Lower leg skin (tissue), 4 donors: ENCODE data around the gene CPT2. TPM values are rescaled to one million over a fixed set of nuclear protein-coding genes. Genes with fewer than 3 reads are reported as not detected.
A peak's percentile ranks its signal among the peaks of the same experiment; 100 is the strongest.

Experiments
- DNase-seq, 2 donors: peaks; one replicate each; pipeline ENCODE4 v3.0.0-alpha.2; 2019; ENCODE audit warnings: low spot score in 2 of 2
- H3K4me3 ChIP-seq: fragments of 200-600 bp; sonication (generic); 2 replicates; pipeline ENCODE4 v1.5.1; 2017; ENCODE audit warnings: mild to moderate bottlenecking, low read depth; ENCODE audit not compliant: poor library complexity, severe bottlenecking
- POLR2A ChIP-seq, 2 donors: fragments of 450-650 bp; IDR thresholded peaks; one replicate each; pipeline ENCODE4 v1.6.1; 2016 to 2017; ENCODE audit warnings: antibody characterized with exemption in 2 of 2, mild to moderate bottlenecking in 1 of 2, moderate library complexity in 1 of 2
- WGBS, 2 donors: methylation state at CpG; one replicate each; pipeline ENCODE4 v1.1.5; 2018; 5-methylcytosine and 5-hydroxymethylcytosine counted together
- intact Hi-C: fragments of 100-400 bp; cut with DNase I; formaldehyde crosslinking; loops from one replicate; pipeline ENCODE4 v1.15.0; 2023; ENCODE audit warnings: low total_unique reads
- total RNA-seq, 4 donors: library from RNA; depleted of rRNA; stranded (reverse); fragments of >200 nt; gene quantifications; one replicate each; pipeline ENCODE4 v1.1.0, GENCODE V29; 2016
- TF ChIP-seq, protein P1 (sequence below), 3 donors: fragments of 450-650 bp; IDR thresholded peaks; one replicate each; pipeline ENCODE4 v1.5.1; 2016; ENCODE audit warnings: antibody characterized with exemption in 3 of 3, mild to moderate bottlenecking in 3 of 3, moderate library complexity in 2 of 3

The CPT2 gene
- total RNA-seq, 4 donors from 2014 or later, result 30.1 to 47.1 (median 36.7) TPM

GRCh38 chr1:53220962-53221286 lies 24.3 kb downstream of the CPT2 start:
- intact Hi-C loops, result no loop called here
- DNase-seq, result no peak
- TF ChIP-seq POLR2A (IDR thresholded peaks at IDR 0.05), result no peak
- TF ChIP-seq, protein P1, sequence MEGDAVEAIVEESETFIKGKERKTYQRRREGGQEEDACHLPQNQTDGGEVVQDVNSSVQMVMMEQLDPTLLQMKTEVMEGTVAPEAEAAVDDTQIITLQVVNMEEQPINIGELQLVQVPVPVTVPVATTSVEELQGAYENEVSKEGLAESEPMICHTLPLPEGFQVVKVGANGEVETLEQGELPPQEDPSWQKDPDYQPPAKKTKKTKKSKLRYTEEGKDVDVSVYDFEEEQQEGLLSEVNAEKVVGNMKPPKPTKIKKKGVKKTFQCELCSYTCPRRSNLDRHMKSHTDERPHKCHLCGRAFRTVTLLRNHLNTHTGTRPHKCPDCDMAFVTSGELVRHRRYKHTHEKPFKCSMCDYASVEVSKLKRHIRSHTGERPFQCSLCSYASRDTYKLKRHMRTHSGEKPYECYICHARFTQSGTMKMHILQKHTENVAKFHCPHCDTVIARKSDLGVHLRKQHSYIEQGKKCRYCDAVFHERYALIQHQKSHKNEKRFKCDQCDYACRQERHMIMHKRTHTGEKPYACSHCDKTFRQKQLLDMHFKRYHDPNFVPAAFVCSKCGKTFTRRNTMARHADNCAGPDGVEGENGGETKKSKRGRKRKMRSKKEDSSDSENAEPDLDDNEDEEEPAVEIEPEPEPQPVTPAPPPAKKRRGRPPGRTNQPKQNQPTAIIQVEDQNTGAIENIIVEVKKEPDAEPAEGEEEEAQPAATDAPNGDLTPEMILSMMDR (IDR thresholded peaks at IDR 0.05), result no peak
- 42 to 49% methylated on average over 3 of the region's 3 CpGs for WGBS, 2 donors
- peak overlapping the region; percentile 64 for H3K4me3 ChIP-seq

GRCh38 chr1:53237638-53238037 lies 41.0 kb downstream of the CPT2 start:
- DNase-seq, result no peak
- peak overlapping the region; percentile 99 for H3K4me3 ChIP-seq
- intact Hi-C loops, result no loop called here
- 31 to 50% methylated on average over 8 of the region's 8 CpGs for WGBS, 2 donors
- no peak for TF ChIP-seq POLR2A (IDR thresholded peaks at IDR 0.05)
- TF ChIP-seq, protein P1 (IDR thresholded peaks at IDR 0.05), result no peak

DNA sequence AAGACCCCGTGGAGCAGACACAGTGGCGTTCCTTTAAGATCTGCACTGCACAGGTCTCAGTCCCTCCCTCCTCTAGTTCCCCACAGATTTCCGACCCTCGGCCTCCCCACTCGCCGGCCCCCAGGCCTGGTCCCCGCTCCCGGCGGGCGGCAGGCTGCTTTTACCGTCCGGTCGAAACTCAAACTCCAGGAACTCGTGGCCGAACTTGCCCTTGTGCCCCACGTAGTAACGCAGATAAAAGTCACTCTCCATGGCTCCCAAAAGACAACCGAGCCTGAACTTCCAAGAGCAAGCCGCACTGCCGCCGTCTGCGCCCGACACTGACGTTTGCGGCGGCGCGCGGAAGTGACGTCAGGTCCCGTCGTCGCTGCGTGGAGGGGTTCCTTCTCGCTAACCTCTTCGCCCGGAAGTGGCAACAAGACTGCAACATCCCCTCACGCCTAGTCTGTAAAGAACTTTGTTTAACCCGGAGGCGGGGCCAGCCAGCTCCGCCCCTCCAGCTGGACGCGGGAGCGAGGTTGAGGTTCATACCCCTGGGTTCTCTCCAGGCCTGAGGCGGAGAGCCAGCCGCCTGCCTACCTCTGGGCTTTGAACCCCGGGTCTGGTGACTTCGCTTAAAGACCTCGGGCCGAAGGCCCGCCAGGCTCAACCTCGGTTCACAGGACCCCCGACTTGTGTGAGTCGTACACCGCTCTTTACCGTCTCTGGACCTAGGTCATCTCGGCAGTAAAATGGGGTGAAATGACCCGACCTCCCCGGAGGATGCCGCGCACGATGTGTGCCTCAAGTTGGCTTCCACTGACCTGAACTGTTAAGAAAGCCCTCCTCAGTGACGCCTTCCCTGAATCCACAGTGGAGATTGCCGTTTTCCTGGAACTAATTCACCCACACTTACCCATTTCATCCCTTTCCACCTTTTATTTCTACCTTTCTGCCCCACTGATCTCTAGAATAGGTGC lies 41.9 kb downstream of the CPT2 start, which contains the start of gene MAGOH:
Gene MAGOH (minus strand): TSS at position 322 of the 959 bp plus-strand sequence. CDS start 70 bp downstream, at position 252.
- TF ChIP-seq, protein P1 (IDR thresholded peaks at IDR 0.05), result no peak
- TF ChIP-seq POLR2A (IDR thresholded peaks at IDR 0.05), result peak in 1 of 2 donors; percentile 25
- peak; percentile 92 to 99 for DNase-seq

GRCh38 chr1:53241828-53242227 lies 45.2 kb downstream of the CPT2 start:
- no peak for DNase-seq
- intact Hi-C loops, result no loop called here
- TF ChIP-seq POLR2A (IDR thresholded peaks at IDR 0.05), result no peak
- TF ChIP-seq, protein P1 (IDR thresholded peaks at IDR 0.05), result no peak
- WGBS, 2 donors, result 91 to 95% methylated on average over 2 of the region's 2 CpGs
- no peak overlapping the region for H3K4me3 ChIP-seq

More for the DNA sequence above, 41.9 kb downstream of the CPT2 start, which contains the start of gene MAGOH:
- intact Hi-C loops, result no loop called here
- WGBS, 2 donors, result 3 to 6% methylated on average over 51 to 64 of the region's 64 CpGs
- peak within 1 kb of the TSS; percentile 99 for H3K4me3 ChIP-seq

GRCh38 chr1:53242381-53242780 lies 45.8 kb downstream of the CPT2 start:
- DNase-seq, result no peak
- TF ChIP-seq, protein P1 (IDR thresholded peaks at IDR 0.05), result no peak
- no peak for TF ChIP-seq POLR2A (IDR thresholded peaks at IDR 0.05)
- 81 to 85% methylated on average over 4 of the region's 4 CpGs for WGBS, 2 donors
- intact Hi-C loops, result no loop called here
- no peak overlapping the region for H3K4me3 ChIP-seq
